GM18868 (cell line): ENCODE data around the gene PIGO.
A peak's percentile ranks its signal among the peaks of the same experiment; 100 is the strongest.

Experiments used
- ATAC-seq: cut with Tn5 transposase; IDR thresholded peaks from one replicate; pipeline ENCODE4 v1.9.1; 2021; ENCODE audit warnings: mild to moderate bottlenecking, moderate library complexity; ENCODE audit not compliant: unreplicated experiment

Gene PIGO

GRCh38 chr9:35096035-35096849 lies at the start of gene PIGO:
PIGO (minus strand) TSS chr9:35096591; CDS start chr9:35095565, 1,026 bp downstream.
- ATAC-seq: peak; percentile 84

GRCh38 chr9:35142037-35142436 lies 45.6 kb upstream of the PIGO start:
- no peak for ATAC-seq

GRCh38 chr9:35140093-35140492 lies 43.7 kb upstream of the PIGO start:
- ATAC-seq: no peak

- no peak for ATAC-seq
These were observed 40.5 kb upstream of the PIGO start for GRCh38 chr9:35136866-35137265.

- no peak for ATAC-seq
These were observed 39.6 kb upstream of the PIGO start for GRCh38 chr9:35135988-35136387.

GRCh38 chr9:35134920-35135319 lies 38.5 kb upstream of the PIGO start:
- ATAC-seq: no peak

GRCh38 chr9:35116898-35117551 lies 20.6 kb upstream of the PIGO start:
- peak; percentile 44 for ATAC-seq

GRCh38 chr9:35116539-35116897 lies 20.1 kb upstream of the PIGO start:
- ATAC-seq: no peak

- ATAC-seq: peak; percentile 46
These were observed 19.5 kb upstream of the PIGO start, which contains the start of gene ATOSB for GRCh38 chr9:35115680-35116538. ATOSB (minus strand) TSS chr9:35115862; CDS start chr9:35108274, 7,588 bp downstream.

- ATAC-seq: no peak
These were observed 18.6 kb upstream of the PIGO start for GRCh38 chr9:35114840-35115628.

GRCh38 chr9:35114113-35114839 lies 17.9 kb upstream of the PIGO start:
- peak; percentile 23 for ATAC-seq

- ATAC-seq: no peak
These were observed 16.0 kb upstream of the PIGO start for GRCh38 chr9:35112257-35113020.

- peak; percentile 84 for ATAC-seq
These were observed 14.9 kb upstream of the PIGO start for GRCh38 chr9:35111001-35111933.

- no peak for ATAC-seq
These were observed 14.0 kb upstream of the PIGO start for GRCh38 chr9:35110327-35110761.

- no peak for ATAC-seq
These were observed 12.7 kb upstream of the PIGO start for GRCh38 chr9:35108946-35109575.

GRCh38 chr9:35108461-35108860 lies 12.1 kb upstream of the PIGO start:
- ATAC-seq: no peak
